ENCODE measurements around the gene ZSWIM4. TPM values are rescaled to one million over a fixed set of nuclear protein-coding genes. Genes with fewer than 3 reads are reported as not detected.
A peak's percentile ranks its signal among the peaks of the same experiment; 100 is the strongest.
"Not testable (repeated sequence)": the region's sequence is repeated elsewhere in the genome, so short reads cannot be mapped to it uniquely, and the experiment has no call there.

The ZSWIM4 gene
- total and polyA plus RNA-seq, 5 experiments from 2014 or later, result 0.30 to 8.1 (median 1.5) TPM

GRCh38 chr19:13764101-13764807, 31.0 kb upstream of the ZSWIM4 start, which contains the start of gene MRI1:
Gene MRI1, plus strand, starts transcription at chr19:13764522. Its CDS starts 67 bp downstream, at chr19:13764589.
- Mint-ChIP-seq H3K36me3 (peaks cover 0 to 30% (median 3%) of the 10 kb centered on the region in 3 donors), H3K27me3 (no peaks in the 10 kb centered on the region), H3K4me3 (peak within 1 kb of the TSS; percentile 84 to 95 (median 90)), H3K4me1 (peaks cover 12 to 22% (median 18%) of the 10 kb centered on the region in 4 donors), H3K27ac (peak within 1 kb of the TSS; percentile 49 to 96 (median 90)), H3K9me3 (no peaks in the 10 kb centered on the region)
- POLR2A ChIA-PET, result interaction anchor here (1.0 to 2.4 kb wide), 7 partner anchors 10 to 373 kb away, joined by 3 to 18 read pairs (median 4); partner anchors contain the start of genes ASF1B, C19orf53 and IL27RA
- ATAC-seq (peak; percentile 84 to 88), DNase-seq (peak; percentile 36 to 78 (median 60))

DNA sequence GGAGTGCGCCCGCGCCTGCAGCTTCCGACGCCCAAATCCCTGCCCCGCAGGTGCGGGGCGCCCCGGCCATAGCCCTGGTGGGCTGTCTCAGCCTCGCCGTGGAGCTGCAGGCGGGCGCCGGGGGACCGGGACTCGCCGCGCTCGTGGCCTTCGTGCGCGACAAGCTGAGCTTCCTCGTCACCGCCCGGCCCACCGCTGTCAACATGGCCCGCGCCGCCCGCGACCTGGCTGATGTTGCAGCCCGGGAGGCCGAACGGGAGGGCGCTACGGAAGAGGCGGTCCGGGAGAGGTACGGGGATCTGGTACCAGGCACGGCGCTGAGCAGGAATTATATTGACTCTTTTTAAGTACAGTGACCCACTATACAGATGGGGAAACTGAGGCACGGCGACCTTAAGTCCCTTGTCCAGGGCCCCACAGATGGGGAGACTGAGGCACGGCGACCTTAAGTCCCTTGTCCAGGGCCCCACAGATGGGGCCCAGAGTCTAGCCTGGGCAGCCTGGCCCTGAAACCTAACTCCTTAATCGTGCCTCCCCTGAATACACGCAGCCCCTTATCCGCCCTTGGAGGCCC, 30.3 kb upstream of the ZSWIM4 start:
- Mint-ChIP-seq H3K9me3 (no peaks in the 10 kb centered on the region), H3K36me3 (peaks cover 0 to 31% (median 3%) of the 10 kb centered on the region in 3 donors), H3K4me3 (peak overlapping the region; percentile 84 to 95 (median 90)), H3K27ac (peak overlapping the region; percentile 49 to 96 (median 88)), H3K4me1 (peaks cover 12 to 22% (median 18%) of the 10 kb centered on the region in 4 donors), H3K27me3 (no peaks in the 10 kb centered on the region)
- DNase-seq (peak in 9 of 10 donors; percentile 15 to 46 (median 33)), ATAC-seq (peak; percentile 73 to 80)
- POLR2A ChIA-PET, result interaction anchor here (0.6 to 2.4 kb wide), 9 partner anchors 9 to 1153 kb away, joined by 3 to 18 read pairs (median 4); partner anchors contain the start of genes ASF1B, C19orf53 and IL27RA

DNA sequence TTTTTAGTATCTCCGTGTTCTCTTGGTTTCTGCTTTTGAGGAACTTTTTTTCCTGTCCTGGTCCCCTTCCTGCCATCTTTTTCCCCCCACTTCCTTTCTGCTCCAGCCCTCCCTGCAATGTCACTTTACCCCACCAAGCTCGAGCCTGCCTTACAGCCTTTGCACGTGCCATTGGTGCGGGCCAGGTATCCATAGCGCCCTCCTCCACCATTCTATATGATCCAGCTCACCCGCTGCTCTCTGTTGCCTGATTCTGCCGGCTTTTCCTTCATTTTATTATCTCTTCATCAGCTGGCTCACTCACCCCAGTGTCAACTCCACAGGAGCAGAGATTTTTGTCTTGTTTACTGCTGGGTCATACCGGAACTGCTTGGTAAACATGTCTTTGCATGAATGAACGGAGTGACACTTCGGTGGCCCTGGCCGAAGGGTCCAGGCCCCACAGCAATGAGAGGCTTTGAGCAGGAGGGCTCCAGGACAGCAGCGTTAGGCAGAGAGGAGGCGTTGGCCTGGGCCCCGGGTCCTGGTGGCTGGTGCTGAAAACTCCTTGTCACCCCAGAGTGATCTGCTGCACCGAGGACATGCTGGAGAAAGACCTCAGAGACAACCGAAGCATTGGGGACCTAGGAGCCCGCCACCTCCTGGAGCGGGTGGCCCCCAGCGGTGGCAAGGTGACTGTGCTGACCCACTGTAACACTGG, 29.7 kb upstream of the ZSWIM4 start:
- ATAC-seq (no peak), DNase-seq (no peak)
- POLR2A ChIA-PET, result interaction anchor here (0.6 to 2.4 kb wide), 6 partner anchors 8 to 1154 kb away, joined by 3 to 18 read pairs (median 8); partner anchors contain the start of gene C19orf53
- H3K4me3 Mint-ChIP-seq, result peak overlapping the region; percentile 84 to 95 (median 90)
- peaks cover 12 to 22% (median 18%) of the 10 kb centered on the region in 4 donors for H3K4me1 Mint-ChIP-seq
- H3K27ac Mint-ChIP-seq, result peak overlapping the region; percentile 49 to 96 (median 88)
- no peaks in the 10 kb centered on the region for H3K27me3 Mint-ChIP-seq
- H3K9me3 Mint-ChIP-seq, result no peaks in the 10 kb centered on the region
- peaks cover 0 to 31% (median 3%) of the 10 kb centered on the region in 3 donors for H3K36me3 Mint-ChIP-seq

- DNase-seq, result no peak
- Mint-ChIP-seq H3K4me1 (peaks cover 12 to 22% (median 18%) of the 10 kb centered on the region in 4 donors), H3K36me3 (peaks cover 0 to 31% (median 3%) of the 10 kb centered on the region in 3 donors), H3K27me3 (no peaks in the 10 kb centered on the region), H3K27ac (peak overlapping the region in 8 of 10 donors; percentile 49 to 96 (median 90)), H3K9me3 (no peaks in the 10 kb centered on the region), H3K4me3 (peak overlapping the region; percentile 53 to 95 (median 90))
- ATAC-seq, result no peak
- POLR2A ChIA-PET, result no interaction called here
These were observed 29.2 kb upstream of the ZSWIM4 start for GRCh38 chr19:13766095-13766481.

GRCh38 chr19:13768510-13768909, 26.7 kb upstream of the ZSWIM4 start:
- ATAC-seq (no peak), DNase-seq (no peak)
- peaks cover 0 to 37% (median 0%) of the 10 kb centered on the region in 3 donors for H3K36me3 Mint-ChIP-seq
- H3K27ac Mint-ChIP-seq, result no peak overlapping the region
- H3K27me3 Mint-ChIP-seq, result no peaks in the 10 kb centered on the region
- H3K4me3 Mint-ChIP-seq, result no peak overlapping the region
- H3K9me3 Mint-ChIP-seq, result no peaks in the 10 kb centered on the region
- POLR2A ChIA-PET, result interaction anchor here (0.6 to 1.2 kb wide), 4 partner anchors 9 to 47 kb away, joined by 3 to 8 read pairs (median 4); a partner anchor contains a TSS
- peaks cover 12 to 19% (median 17%) of the 10 kb centered on the region in 4 donors for H3K4me1 Mint-ChIP-seq

DNA sequence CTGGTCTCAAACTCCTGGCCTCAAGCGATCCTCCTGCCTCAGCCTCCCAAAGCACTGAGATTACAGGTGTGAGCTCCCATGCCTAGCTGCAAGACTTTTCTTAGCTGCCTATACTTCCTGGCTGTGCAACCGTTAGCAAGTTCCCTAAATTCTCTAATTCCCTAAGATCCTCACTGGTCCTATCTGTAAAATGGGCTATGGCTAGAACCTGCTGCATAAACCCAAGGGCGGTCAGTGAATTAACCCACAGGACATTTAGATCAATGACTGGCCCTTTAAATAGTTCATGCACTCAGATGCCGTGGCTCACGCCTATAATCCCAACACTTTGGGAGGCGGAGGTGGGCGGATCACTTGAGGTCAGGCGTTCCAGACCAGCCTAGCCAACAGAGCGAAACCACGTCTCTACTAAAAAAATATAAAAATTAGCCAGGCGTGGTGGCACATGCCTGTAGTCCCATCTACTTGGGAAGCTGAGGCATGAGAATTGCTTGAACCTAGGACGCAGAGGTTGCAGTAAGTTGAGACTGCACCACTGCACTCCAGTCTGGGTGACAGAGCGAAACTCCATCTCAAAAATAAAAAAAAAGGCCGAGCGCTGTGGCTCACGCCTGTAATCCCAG, 25.1 kb upstream of the ZSWIM4 start:
- Mint-ChIP-seq H3K27me3 (no peaks in the 10 kb centered on the region), H3K27ac (no peak overlapping the region), H3K9me3 (no peaks in the 10 kb centered on the region), H3K4me3 (no peak overlapping the region), H3K4me1 (peaks cover 18 to 29% (median 24%) of the 10 kb centered on the region in 4 donors), H3K36me3 (peaks cover 0 to 42% (median 0%) of the 10 kb centered on the region in 3 donors)
- no peak for DNase-seq
- ATAC-seq, result no peak
- POLR2A ChIA-PET, result no interaction called here

- Mint-ChIP-seq H3K4me3 (peak within 1 kb of the TSS; percentile 98 to 100 (median 100)), H3K4me1 (peaks cover 18 to 44% (median 30%) of the 10 kb centered on the region in 4 donors), H3K36me3 (peaks cover 0 to 64% (median 4%) of the 10 kb centered on the region in 3 donors), H3K27ac (peak within 1 kb of the TSS; percentile 96 to 100 (median 99)), H3K9me3 (no peaks in the 10 kb centered on the region), H3K27me3 (no peaks in the 10 kb centered on the region)
- POLR2A ChIA-PET, result interaction anchor here (0.5 to 4.2 kb wide), 17 partner anchors 9 to 392 kb away, joined by 3 to 39 read pairs (median 6); partner anchors contain the start of genes MRI1 and ZSWIM4
- ATAC-seq, result peak; percentile 89 to 91
- DNase-seq, result peak; percentile 73 to 93 (median 84)
These were observed 20.7 kb upstream of the ZSWIM4 start, which contains the start of gene C19orf53 for GRCh38 chr19:13774217-13775191. Gene C19orf53, plus strand, starts transcription at chr19:13774456. Its CDS starts 22 bp downstream, at chr19:13774478.

GRCh38 chr19:13778398-13778797, 16.8 kb upstream of the ZSWIM4 start:
- POLR2A ChIA-PET, result interaction anchor here (1.1 to 1.6 kb wide), 2 partner anchors 10 to 59 kb away, joined by 4 to 5 read pairs; no protein-coding TSS in a partner anchor
- peaks cover 0 to 40% (median 6%) of the 10 kb centered on the region in 3 donors for H3K36me3 Mint-ChIP-seq
- H3K9me3 Mint-ChIP-seq, result no peaks in the 10 kb centered on the region
- H3K4me1 Mint-ChIP-seq, result peaks cover 21 to 52% (median 30%) of the 10 kb centered on the region in 4 donors
- DNase-seq (no peak), ATAC-seq (no peak)
- no peaks in the 10 kb centered on the region for H3K27me3 Mint-ChIP-seq
- H3K4me3 Mint-ChIP-seq, result peak overlapping the region in 3 of 10 donors; percentile 30 to 74 (median 48)
- H3K27ac Mint-ChIP-seq, result peak overlapping the region in 6 of 10 donors; percentile 52 to 84 (median 68)

DNA sequence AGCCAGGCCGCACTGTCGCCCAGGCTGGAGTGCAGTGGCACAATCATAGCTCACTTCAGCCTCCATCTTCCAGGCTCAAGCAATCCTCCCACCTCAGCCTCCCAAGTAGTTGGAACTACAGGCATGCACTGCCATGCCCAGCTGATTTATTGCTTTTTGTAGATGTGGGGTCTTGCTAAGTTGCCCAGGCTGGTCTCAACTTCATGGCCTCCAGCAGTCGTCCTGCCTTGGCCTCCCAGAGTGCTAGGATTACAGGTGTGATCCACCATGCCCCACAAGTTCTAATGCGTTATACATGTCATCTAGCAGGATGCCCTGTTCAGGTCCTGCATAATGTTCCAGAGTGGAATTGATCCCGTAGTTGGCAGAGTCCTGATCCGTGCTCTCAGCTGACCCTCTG, 16.4 kb upstream of the ZSWIM4 start:
- no peaks in the 10 kb centered on the region for H3K27me3 Mint-ChIP-seq
- peaks cover 0 to 40% (median 6%) of the 10 kb centered on the region in 3 donors for H3K36me3 Mint-ChIP-seq
- no peak overlapping the region for H3K4me3 Mint-ChIP-seq
- DNase-seq (no peak), ATAC-seq (no peak)
- POLR2A ChIA-PET, result interaction anchor here (1.1 to 1.6 kb wide), 2 partner anchors 9 to 59 kb away, joined by 4 to 5 read pairs; no protein-coding TSS in a partner anchor
- no peaks in the 10 kb centered on the region for H3K9me3 Mint-ChIP-seq
- peak overlapping the region in 6 of 10 donors; percentile 41 to 84 (median 56) for H3K27ac Mint-ChIP-seq
- peaks cover 21 to 52% (median 29%) of the 10 kb centered on the region in 4 donors for H3K4me1 Mint-ChIP-seq

- not testable (repeated sequence) for DNase-seq, ATAC-seq, H3K4me3 Mint-ChIP-seq, H3K9me3 Mint-ChIP-seq, H3K27me3 Mint-ChIP-seq
- peaks cover 0 to 38% (median 6%) of the 10 kb centered on the region in 3 donors for H3K36me3 Mint-ChIP-seq
- POLR2A ChIA-PET, result interaction anchor here (0.6 to 1.6 kb wide), 2 partner anchors 82 to 206 kb away, joined by 3 to 4 read pairs; no protein-coding TSS in a partner anchor
- H3K27ac Mint-ChIP-seq, result peak overlapping the region in 6 of 10 donors; percentile 19 to 94 (median 52)
- H3K4me1 Mint-ChIP-seq, result peaks cover 15 to 51% (median 23%) of the 10 kb centered on the region in 4 donors
These were observed 15.4 kb upstream of the ZSWIM4 start for GRCh38 chr19:13779794-13780193.
